ENCODE data around the gene SLC6A12.

DNA sequence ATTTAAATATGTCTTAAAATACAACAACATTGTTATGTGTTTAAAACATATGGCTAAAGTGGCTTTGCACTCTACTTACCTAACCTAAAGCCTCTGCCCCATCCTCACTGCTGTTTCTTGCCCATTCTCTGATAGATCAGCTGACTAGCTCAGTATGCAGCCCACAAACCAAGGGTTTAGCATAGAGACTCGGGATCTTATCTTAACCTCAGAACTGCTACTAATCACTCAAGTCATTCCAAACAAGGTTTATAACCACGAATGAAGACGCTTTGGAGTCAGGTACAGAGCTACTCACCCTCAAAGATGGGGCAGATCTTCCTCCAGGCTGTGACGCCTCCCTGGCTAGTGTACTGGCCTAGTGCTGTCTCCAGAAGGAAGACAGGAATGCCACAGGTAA lies 29.4 kb upstream of the SLC6A12 start:
- TF ChIP-seq, protein P1, sequence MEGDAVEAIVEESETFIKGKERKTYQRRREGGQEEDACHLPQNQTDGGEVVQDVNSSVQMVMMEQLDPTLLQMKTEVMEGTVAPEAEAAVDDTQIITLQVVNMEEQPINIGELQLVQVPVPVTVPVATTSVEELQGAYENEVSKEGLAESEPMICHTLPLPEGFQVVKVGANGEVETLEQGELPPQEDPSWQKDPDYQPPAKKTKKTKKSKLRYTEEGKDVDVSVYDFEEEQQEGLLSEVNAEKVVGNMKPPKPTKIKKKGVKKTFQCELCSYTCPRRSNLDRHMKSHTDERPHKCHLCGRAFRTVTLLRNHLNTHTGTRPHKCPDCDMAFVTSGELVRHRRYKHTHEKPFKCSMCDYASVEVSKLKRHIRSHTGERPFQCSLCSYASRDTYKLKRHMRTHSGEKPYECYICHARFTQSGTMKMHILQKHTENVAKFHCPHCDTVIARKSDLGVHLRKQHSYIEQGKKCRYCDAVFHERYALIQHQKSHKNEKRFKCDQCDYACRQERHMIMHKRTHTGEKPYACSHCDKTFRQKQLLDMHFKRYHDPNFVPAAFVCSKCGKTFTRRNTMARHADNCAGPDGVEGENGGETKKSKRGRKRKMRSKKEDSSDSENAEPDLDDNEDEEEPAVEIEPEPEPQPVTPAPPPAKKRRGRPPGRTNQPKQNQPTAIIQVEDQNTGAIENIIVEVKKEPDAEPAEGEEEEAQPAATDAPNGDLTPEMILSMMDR (IDR thresholded peaks at IDR 0.05 in 4 of 5, conservative IDR thresholded peaks at IDR 0.05 in 1 of 5) = no peak
- no peak for TF ChIP-seq POLR2A (IDR thresholded peaks at IDR 0.05)

Measured in gastrocnemius medialis (tissue), 4 donors.